H1 (cell line): Measurements from ENCODE around the gene MCEE. TPM values are rescaled to one million over a fixed set of nuclear protein-coding genes. Genes with fewer than 3 reads are reported as not detected.

ENCODE experiments used
- CTCF ChIA-PET: fragments of 300-600 bp; sonication (Branson Sonifier 250); formaldehyde crosslinking; loops from one replicate; lab custom pipeline; 2021; ENCODE audit not compliant: partially characterized antibody; lab: Charles Lee
- POLR2A ChIA-PET: fragments of 300-600 bp; sonication (Branson Sonifier 250); formaldehyde crosslinking; loops from one replicate; lab custom pipeline; 2021; ENCODE audit warnings: inconsistent platforms; ENCODE audit not compliant: partially characterized antibody; lab: Charles Lee
- DNase-seq, 2 experiments: peaks; one replicate each; pipeline versions ENCODE4 v3.0.0 to v3.0.0-alpha.2; 2010 to 2022; ENCODE audit warnings: low spot score in 2 of 2, low read depth in 1 of 2, mixed read lengths in 1 of 2
- FAIRE-seq: peaks from 2 replicates; lab custom pipeline; 2011; peaks lifted over from hg19 to GRCh38; lab: Jason Lieb, UNC
- H2AFZ ChIP-seq: 2 replicates; pipeline ENCODE4 v1.8.1; 2012; ENCODE audit warnings: low read length, inconsistent platforms
- H2AK5ac ChIP-seq: 2 replicates; pipeline ENCODE4 v1.6.1; 2013; ENCODE audit warnings: low read depth, low read length
- H2BK120ac ChIP-seq: replicated peaks from 2 replicates; pipeline ENCODE3; 2013; ENCODE audit warnings: low read depth, low read length, inconsistent platforms
- H2BK12ac ChIP-seq: 2 replicates; pipeline ENCODE4 v1.6.1; 2013; ENCODE audit warnings: low read depth, low read length
- H2BK15ac ChIP-seq: 2 replicates; pipeline ENCODE4 v1.6.1; 2013; ENCODE audit warnings: low read length
- H2BK20ac ChIP-seq: 2 replicates; pipeline ENCODE4 v1.6.1; 2013; ENCODE audit warnings: low read length
- H2BK5ac ChIP-seq: 2 replicates; pipeline ENCODE4 v1.6.1; 2013; ENCODE audit warnings: low read depth, low read length
- H3K14ac ChIP-seq: 2 replicates; pipeline ENCODE4 v1.6.1; 2013; ENCODE audit warnings: inconsistent platforms; ENCODE audit not compliant: insufficient read length
- H3K18ac ChIP-seq: 2 replicates; pipeline ENCODE4 v1.6.1; 2013; ENCODE audit warnings: low read length; ENCODE audit errors: extremely low read depth
- H3K23ac ChIP-seq: 2 replicates; pipeline ENCODE4 v1.6.1; 2013; ENCODE audit warnings: inconsistent platforms; ENCODE audit not compliant: insufficient read length
- H3K23me2 ChIP-seq: 2 replicates; pipeline ENCODE4 v1.6.1; 2013; ENCODE audit warnings: low read depth, low read length
- H3K27ac ChIP-seq: 2 replicates; pipeline ENCODE4 v1.6.1; 2011; ENCODE audit warnings: low read depth, low read length, inconsistent platforms
- H3K27me3 ChIP-seq, 4 experiments: replicated peaks in 1 of 4; 1 replicate in 1 of 4; 2 replicates in 3 of 4; pipeline versions ENCODE4 v1.6.1 to v1.8.1; 2011 to 2013; ENCODE audit warnings: low read length in 3 of 4, mild to moderate bottlenecking in 3 of 4, inconsistent platforms in 2 of 4, mixed read lengths in 2 of 4, moderate library complexity in 1 of 4; ENCODE audit not compliant: control insufficient read depth in 3 of 4, insufficient read depth in 3 of 4; ENCODE audit errors: extremely low read depth in 1 of 4
- H3K36me3 ChIP-seq, 4 experiments: 2 replicates each; pipeline versions ENCODE4 v1.6.1 to v1.8.1; 2011 to 2013; ENCODE audit warnings: mild to moderate bottlenecking in 4 of 4, low read length in 3 of 4, moderate library complexity in 2 of 4, control low read depth in 1 of 4, inconsistent platforms in 1 of 4; ENCODE audit not compliant: insufficient read depth in 4 of 4, control insufficient read depth in 2 of 4
- H3K4ac ChIP-seq: replicated peaks from 2 replicates; pipeline ENCODE3; 2013; ENCODE audit warnings: low read length, low read depth, mixed read lengths, inconsistent platforms; ENCODE audit not compliant: insufficient read length
- H3K4me1 ChIP-seq, 4 experiments: replicated peaks in 1 of 4; 1 replicate in 1 of 4; 2 replicates in 3 of 4; pipeline versions ENCODE4 v1.6.1 to v1.8.1; 2011 to 2013; ENCODE audit warnings: low read length in 3 of 4, inconsistent platforms in 2 of 4, mixed read lengths in 1 of 4; ENCODE audit not compliant: insufficient read depth in 4 of 4, control insufficient read depth in 3 of 4
- H3K4me2 ChIP-seq, 2 experiments: 2 replicates each; pipeline versions ENCODE4 v1.6.1 to v1.8.1; 2011 to 2013; ENCODE audit warnings: low read depth in 2 of 2, low read length in 2 of 2, control low read depth in 1 of 2, inconsistent platforms in 1 of 2, mild to moderate bottlenecking in 1 of 2; ENCODE audit not compliant: insufficient read depth in 1 of 2
- H3K4me3 ChIP-seq, 4 experiments: fragments of 200-600, 300-600 bp in 1 of 4; sonication (generic), shearing (Covaris generic), sonication (Bioruptor Twin) in 1 of 4; 2 replicates each; pipeline versions ENCODE4 v1.5.1 to v1.8.1; 2011 to 2016; ENCODE audit warnings: low read length in 4 of 4, low read depth in 3 of 4, control low read depth in 2 of 4, inconsistent platforms in 2 of 4, mild to moderate bottlenecking in 2 of 4, mixed read lengths in 1 of 4, moderate library complexity in 1 of 4; ENCODE audit not compliant: insufficient read depth in 2 of 4; ENCODE audit errors: extremely low read depth in 1 of 4
- H3K56ac ChIP-seq: replicated peaks from 2 replicates; pipeline ENCODE3; 2013; ENCODE audit warnings: low read depth, mild to moderate bottlenecking, mixed read lengths, low read length, inconsistent platforms; ENCODE audit not compliant: insufficient read length
- H3K79me1 ChIP-seq: 2 replicates; pipeline ENCODE4 v1.6.1; 2013; ENCODE audit warnings: low read depth, low read length, control low read depth
- H3K79me2 ChIP-seq, 2 experiments: 2 replicates each; pipeline versions ENCODE4 v1.6.1 to v1.8.1; 2012 to 2013; ENCODE audit warnings: low read length in 2 of 2, mild to moderate bottlenecking in 2 of 2, inconsistent platforms in 1 of 2; ENCODE audit not compliant: insufficient read depth in 2 of 2, control insufficient read depth in 1 of 2
- H3K9ac ChIP-seq, 4 experiments: replicated peaks in 1 of 4; 1 replicate in 1 of 4; 2 replicates in 3 of 4; pipeline versions ENCODE4 v1.6.1 to v1.8.1; 2011 to 2013; ENCODE audit warnings: low read depth in 3 of 4, low read length in 3 of 4, control low read depth in 2 of 4, mild to moderate bottlenecking in 2 of 4, moderate library complexity in 2 of 4, inconsistent platforms in 1 of 4; ENCODE audit errors: extremely low read depth in 1 of 4
- H3K9me3 ChIP-seq, 2 experiments: 2 replicates each; pipeline versions ENCODE4 v1.6.1 to v1.8.1; 2012 to 2013; ENCODE audit warnings: mild to moderate bottlenecking in 2 of 2, moderate library complexity in 2 of 2, control low read depth in 1 of 2, inconsistent platforms in 1 of 2, low read depth in 1 of 2, low read length in 1 of 2, mixed read lengths in 1 of 2; ENCODE audit not compliant: insufficient read depth in 2 of 2
- H4K20me1 ChIP-seq, 2 experiments: replicated peaks in 1 of 2; 2 replicates each; pipeline versions ENCODE3 to v1.8.1; 2011 to 2013; ENCODE audit warnings: inconsistent platforms in 2 of 2, low read length in 2 of 2, mild to moderate bottlenecking in 1 of 2; ENCODE audit not compliant: insufficient read depth in 2 of 2, control insufficient read depth in 1 of 2
- H4K5ac ChIP-seq: 2 replicates; pipeline ENCODE4 v1.6.1; 2013; ENCODE audit warnings: low read length, low read depth, mixed read lengths, inconsistent platforms; ENCODE audit not compliant: insufficient read length
- H4K8ac ChIP-seq: 2 replicates; pipeline ENCODE4 v1.8.0; 2013; ENCODE audit warnings: mild to moderate bottlenecking, moderate library complexity, low read length, inconsistent platforms; ENCODE audit not compliant: insufficient read depth; ENCODE audit errors: extremely low read depth
- H4K91ac ChIP-seq: replicated peaks from 2 replicates; pipeline ENCODE3; 2013; ENCODE audit warnings: low read length, mixed read lengths, inconsistent platforms; ENCODE audit not compliant: insufficient read length
- GTF2F1 ChIP-seq: IDR thresholded peaks from 2 replicates; pipeline ENCODE4 v1.6.1; 2012; ENCODE audit warnings: low read depth, low read length, improper control_type of control experiment, borderline replicate concordance
- KDM1A ChIP-seq: fragments of 200-600, 300-600 bp; sonication (generic); IDR thresholded peaks from 2 replicates; pipeline ENCODE4 v1.7.1; 2016; ENCODE audit warnings: mild to moderate bottlenecking, low read length, borderline replicate concordance
- POLR2AphosphoS5 ChIP-seq: IDR thresholded peaks from 2 replicates; pipeline ENCODE4 v1.6.1; 2011; ENCODE audit warnings: low read depth, low read length
- SAP30 ChIP-seq: fragments of 300-600 bp; sonication (generic); IDR thresholded peaks from 2 replicates; pipeline ENCODE4 v1.7.1; 2012; ENCODE audit warnings: low read length, moderate library complexity, mild to moderate bottlenecking, inconsistent platforms; ENCODE audit not compliant: insufficient read depth, insufficient replicate concordance
- SIN3A ChIP-seq, 2 experiments: IDR thresholded peaks in 1 of 2; conservative IDR thresholded peaks in 1 of 2; 2 replicates each; pipeline ENCODE4 v1.6.1; 2011 to 2012; ENCODE audit warnings: low read length in 2 of 2, improper control_type of control experiment in 1 of 2, low read depth in 1 of 2, mild to moderate bottlenecking in 1 of 2
- SP1 ChIP-seq: IDR thresholded peaks from 2 replicates; pipeline ENCODE4 v1.6.1; 2011; ENCODE audit warnings: low read depth, low read length
- WGBS, 2 experiments: shearing (Covaris generic) in 1 of 2; methylation state at CpG; one replicate each; pipeline versions ENCODE4 v1.1.6 to v1.1.7; 2013 to 2015; ENCODE audit warnings: low lambda C conversion rate in 2 of 2, mixed read lengths in 2 of 2, inconsistent platforms in 1 of 2, low coverage in 1 of 2, missing lambda C conversion rate in 1 of 2; ENCODE audit not compliant: insufficient replicate concordance in 2 of 2, insufficient coverage in 1 of 2, insufficient read length in 1 of 2; ENCODE audit errors: extremely low coverage in 1 of 2, missing lambda C conversion rate in 1 of 2; 5-methylcytosine and 5-hydroxymethylcytosine counted together
- polyA plus RNA-seq, 7 experiments: library from polyadenylated mRNA; depleted of rRNA in 3 of 7; stranded (reverse) in 5 of 7; unstranded in 2 of 7; fragments of >200 nt in 5 of 7; fragments of 200-250 nt in 2 of 7; gene quantifications; 1 replicate in 5 of 7; 2 replicates in 1 of 7; 4 replicates in 1 of 7; pipeline versions ENCODE4 v1.2.1 to v1.2.3, GENCODE V29; 2011 to 2013; ENCODE audit warnings: missing spikeins in 2 of 7, mixed read lengths in 2 of 7
- total RNA-seq: library from RNA; stranded (reverse); fragmentation: NEBNext Ultra II Directional; extraction: Animal tissue kit (Norgen Biotek cat#: 25700); gene quantifications from 2 replicates; pipeline ENCODE4 v1.2.1, GENCODE V29; 2021
- TF ChIP-seq, protein P1 (sequence below), 3 experiments: IDR thresholded peaks; 1 replicate in 2 of 3; 2 replicates in 1 of 3; pipeline versions ENCODE4 v1.5.1 to v1.6.1; 2011; ENCODE audit warnings: low read length in 3 of 3, mild to moderate bottlenecking in 3 of 3, inconsistent platforms in 2 of 3, low read depth in 1 of 3, moderate library complexity in 1 of 3; ENCODE audit not compliant: insufficient read depth in 1 of 3; ENCODE audit errors: control extremely low read depth in 1 of 3

Gene MCEE
- total and polyA plus RNA-seq, 2 of the 8 experiments (the other 6 are each of a cell fraction or from before 2014, with no cell fraction given): 7.3 to 14.1 TPM

DNA sequence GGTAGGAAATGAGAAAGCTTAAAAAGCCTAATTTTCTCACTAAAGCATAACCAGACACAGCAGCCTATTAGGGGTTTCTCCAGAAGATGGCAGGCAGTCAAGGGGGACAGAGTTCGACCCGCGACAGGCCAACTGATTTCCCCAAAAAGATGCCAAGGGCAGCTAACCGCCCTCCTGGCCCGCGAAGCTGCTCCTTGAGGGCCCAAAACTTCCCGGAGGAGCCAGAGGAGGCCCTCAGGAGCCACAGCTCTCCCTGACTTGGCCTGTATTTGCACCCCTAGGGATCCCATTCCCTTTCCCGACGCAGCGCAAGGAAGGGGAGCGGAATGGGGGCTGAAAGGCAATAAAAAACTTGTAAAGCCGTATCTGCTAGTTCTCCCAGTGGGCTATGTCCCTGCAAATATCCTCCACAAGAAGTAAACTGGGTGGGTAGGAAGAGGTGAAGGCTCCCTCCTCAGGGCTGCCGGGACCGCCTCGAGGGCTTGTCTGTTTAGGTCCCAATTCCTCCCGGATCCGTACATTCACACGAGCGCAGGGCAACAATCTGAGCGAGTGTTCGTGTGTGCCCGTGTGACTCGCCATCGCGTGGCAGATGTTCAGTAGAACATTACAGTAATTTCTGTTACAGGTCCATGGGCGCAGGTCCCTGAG is 62.3 kb downstream of the MCEE start:
- Histone ChIP-seq H3K36me3 (no peaks in the 10 kb centered on the region; a peak in 2 of 8 replicates), H3K4ac (no peak overlapping the region), H3K27ac (peak overlapping the region; percentile 78), H3K79me1 (no peaks in the 10 kb centered on the region; the same call in 1 of the 2 replicates), H3K23me2 (peaks cover 13% of the 10 kb centered on the region), H4K8ac (peak overlapping the region; percentile 37; the same call in 1 of the 2 replicates), H3K23ac (no peak overlapping the region), H3K56ac (peak overlapping the region; percentile 7), H4K20me1 (peaks cover 0 to under 1% of the 10 kb centered on the region in 2 experiments), H3K9me3 (no peaks in the 10 kb centered on the region), H3K9ac (peak overlapping the region in 3 of 4 experiments; percentile 72 to 82 (median 75); a peak in 6 of 7 replicates), H4K91ac (no peak overlapping the region), H3K18ac (peak overlapping the region; percentile 91), H3K4me1 (peaks cover 0 to 6% (median 1%) of the 10 kb centered on the region in 4 experiments; a peak in 4 of 7 replicates), H2BK5ac (peak overlapping the region; percentile 37; the same call in 1 of the 2 replicates), H2BK120ac (no peak overlapping the region), H2BK20ac (no peak overlapping the region), H2AK5ac (no peak overlapping the region), H3K27me3 (no peaks in the 10 kb centered on the region; a peak in 1 of 7 replicates), H3K14ac (no peak overlapping the region), H3K4me2 (peak overlapping the region; percentile 88 to 94), H3K4me3 (peak overlapping the region; percentile 60 to 96 (median 82))
- no peak for DNase-seq
- FAIRE-seq: no peak
- POLR2A ChIA-PET: interaction anchor here (0.6 to 2.3 kb wide), 11 partner anchors 8 to 66 kb away, joined by 3 to 10 read pairs (median 4); partner anchors contain the start of genes MCEE and MPHOSPH10
- TF ChIP-seq GTF2F1 (no peak), SP1 (no peak), KDM1A (no peak), SIN3A (conservative IDR thresholded peaks at IDR 0.05 in 1 of 2, IDR thresholded peaks at IDR 0.05 in 1 of 2; ENCODE audit: low read depth in 1 of 2, low read length in 2 of 2) (peak in 1 of 2 experiments; percentile 8; a peak in 1 of 4 replicates), SAP30 (peak; percentile 68), POLR2AphosphoS5 (no peak)
- TF ChIP-seq, protein P1, sequence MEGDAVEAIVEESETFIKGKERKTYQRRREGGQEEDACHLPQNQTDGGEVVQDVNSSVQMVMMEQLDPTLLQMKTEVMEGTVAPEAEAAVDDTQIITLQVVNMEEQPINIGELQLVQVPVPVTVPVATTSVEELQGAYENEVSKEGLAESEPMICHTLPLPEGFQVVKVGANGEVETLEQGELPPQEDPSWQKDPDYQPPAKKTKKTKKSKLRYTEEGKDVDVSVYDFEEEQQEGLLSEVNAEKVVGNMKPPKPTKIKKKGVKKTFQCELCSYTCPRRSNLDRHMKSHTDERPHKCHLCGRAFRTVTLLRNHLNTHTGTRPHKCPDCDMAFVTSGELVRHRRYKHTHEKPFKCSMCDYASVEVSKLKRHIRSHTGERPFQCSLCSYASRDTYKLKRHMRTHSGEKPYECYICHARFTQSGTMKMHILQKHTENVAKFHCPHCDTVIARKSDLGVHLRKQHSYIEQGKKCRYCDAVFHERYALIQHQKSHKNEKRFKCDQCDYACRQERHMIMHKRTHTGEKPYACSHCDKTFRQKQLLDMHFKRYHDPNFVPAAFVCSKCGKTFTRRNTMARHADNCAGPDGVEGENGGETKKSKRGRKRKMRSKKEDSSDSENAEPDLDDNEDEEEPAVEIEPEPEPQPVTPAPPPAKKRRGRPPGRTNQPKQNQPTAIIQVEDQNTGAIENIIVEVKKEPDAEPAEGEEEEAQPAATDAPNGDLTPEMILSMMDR (IDR thresholded peaks at IDR 0.05; ENCODE audit: control extremely low read depth in 1 of 3, insufficient read depth in 1 of 3, low read depth in 1 of 3, low read length in 3 of 3): peak in 2 of 3 experiments; percentile 1 to 16; a peak in 2 of 4 replicates
- TF ChIP-seq, all 59 proteins: peak for 3
- Histone ChIP-seq H2BK12ac (no peak overlapping the region), H4K5ac (peak overlapping the region; percentile 79), H2BK15ac (no peak overlapping the region), H3K79me2 (peaks cover 3 to 23% of the 10 kb centered on the region in 2 experiments; a peak in 3 of 4 replicates), H2AFZ (peak overlapping the region; percentile 81)
- WGBS, 2 experiments: 5% methylated on average over 26 of the region's 26 CpGs; no CpG with 5 or more reads in 1 of the 2 experiments
- CTCF ChIA-PET: interaction anchor here (0.5 to 7.7 kb wide), 10 partner anchors 10 to 756 kb away, joined by 3 to 100 read pairs (median 4); partner anchors contain the start of genes MCEE and MPHOSPH10
